B cell (primary cell): ENCODE data around the gene TCF23. TPM values are rescaled to one million over a fixed set of nuclear protein-coding genes. Genes with fewer than 3 reads are reported as not detected.

Experiments used
- ATAC-seq: fragments of 200-7000 bp; cut with Tn5 transposase; one replicate; pipeline ENCODE4 v1.10.0; 2021; ENCODE audit warnings: low read depth, mild to moderate bottlenecking, moderate number of reproducible peaks, moderate library complexity
- CTCF ChIA-PET: fragments of 350-600 bp; sonication (Branson Sonifier 250); formaldehyde crosslinking; loops from one replicate; lab custom pipeline; 2021; ENCODE audit warnings: antibody characterized with exemption, inconsistent platforms; lab: Charles Lee
- POLR2A ChIA-PET: fragments of 350-600 bp; sonication (Branson Sonifier 250); formaldehyde crosslinking; loops from one replicate; lab custom pipeline; 2021; ENCODE audit warnings: antibody characterized with exemption; lab: Charles Lee
- DNase-seq: peaks from one replicate; pipeline ENCODE4 v3.0.0; 2013
- H2AFZ ChIP-seq: 2 replicates; pipeline ENCODE4 v1.6.1; 2012; ENCODE audit warnings: mild to moderate bottlenecking, low read depth, low read length; ENCODE audit not compliant: insufficient read depth, poor library complexity, severe bottlenecking
- H3K27ac ChIP-seq, 2 donors: 1 replicate in 1 of 2; 2 replicates in 1 of 2; pipeline ENCODE4 v1.5.1; 2012 to 2013; ENCODE audit warnings: low read length in 2 of 2, mild to moderate bottlenecking in 2 of 2, moderate library complexity in 1 of 2
- H3K27me3 ChIP-seq, 4 experiments: fragments of 200-600 bp in 1 of 4; sonication (generic) in 1 of 4; replicated peaks in 1 of 4; 1 replicate in 2 of 4; 2 replicates in 2 of 4; pipeline versions ENCODE4 v1.6.1 to v1.7.0; 2013 to 2016; ENCODE audit warnings: low read length in 3 of 4, mild to moderate bottlenecking in 2 of 4, mixed read lengths in 1 of 4, moderate library complexity in 1 of 4; ENCODE audit not compliant: insufficient read depth in 4 of 4, control insufficient read depth in 3 of 4; ENCODE audit errors: control extremely low read depth in 1 of 4
- H3K36me3 ChIP-seq, 2 experiments: replicated peaks in 1 of 2; 1 replicate in 1 of 2; 2 replicates in 1 of 2; pipeline versions ENCODE4 v1.6.1 to v1.7.1; 2013; ENCODE audit warnings: low read length in 1 of 2; ENCODE audit not compliant: insufficient read depth in 2 of 2, control insufficient read depth in 1 of 2; ENCODE audit errors: control extremely low read depth in 1 of 2, extremely low read depth in 1 of 2
- H3K4me1 ChIP-seq, 2 donors: fragments of 200-600 bp in 1 of 2; sonication (generic) in 1 of 2; 1 replicate in 1 of 2; 2 replicates in 1 of 2; pipeline versions ENCODE4 v1.5.1 to v1.6.1; 2013 to 2017; ENCODE audit warnings: low read length in 2 of 2; ENCODE audit not compliant: control insufficient read depth in 2 of 2, insufficient read depth in 2 of 2
- H3K4me2 ChIP-seq: replicated peaks from 2 replicates; pipeline ENCODE3; 2012; ENCODE audit warnings: mild to moderate bottlenecking, low read depth, low read length; ENCODE audit not compliant: poor library complexity, severe bottlenecking
- H3K4me3 ChIP-seq, 5 experiments: fragments of 200-600 bp in 1 of 5; sonication (generic) in 1 of 5; 1 replicate in 3 of 5; 2 replicates in 2 of 5; pipeline versions ENCODE4 v1.5.1 to v1.7.0; 2011 to 2016; ENCODE audit warnings: low read length in 4 of 5, mild to moderate bottlenecking in 4 of 5, low read depth in 2 of 5, control low read depth in 1 of 5, moderate library complexity in 1 of 5; ENCODE audit not compliant: insufficient read depth in 1 of 5; ENCODE audit errors: control extremely low read depth in 1 of 5, extremely low read depth in 1 of 5
- H3K79me2 ChIP-seq: fragments of 200-600 bp; sonication (generic); one replicate; pipeline ENCODE4 v1.6.0; 2016; ENCODE audit warnings: low read length; ENCODE audit not compliant: control insufficient read depth, insufficient read depth
- H3K9ac ChIP-seq: fragments of 200-600 bp; sonication (generic); 2 replicates; pipeline ENCODE4 v1.6.1; 2017; ENCODE audit warnings: mild to moderate bottlenecking, low read length, moderate library complexity
- H3K9me3 ChIP-seq, 3 donors: one replicate each; pipeline versions ENCODE4 v1.6.1 to v1.7.1; 2013; ENCODE audit warnings: low read length in 2 of 3; ENCODE audit not compliant: control insufficient read depth in 2 of 3, insufficient read depth in 1 of 3; ENCODE audit errors: control extremely low read depth in 1 of 3
- H4K20me1 ChIP-seq: 2 replicates; pipeline ENCODE4 v1.6.0; 2012; ENCODE audit warnings: mild to moderate bottlenecking, low read length; ENCODE audit not compliant: insufficient read depth, control insufficient read depth, poor library complexity, severe bottlenecking
- H3K27ac Mint-ChIP-seq: one replicate; pipeline ENCODE4 v1.8.0; 2021; ENCODE audit warnings: mixed read lengths
- H3K27me3 Mint-ChIP-seq: one replicate; pipeline ENCODE4 v1.8.0; 2021; ENCODE audit warnings: mixed read lengths
- H3K4me1 Mint-ChIP-seq: one replicate; pipeline ENCODE4 v1.8.0; 2021; ENCODE audit warnings: mixed read lengths
- H3K4me3 Mint-ChIP-seq: one replicate; pipeline ENCODE4 v1.8.0; 2021; ENCODE audit warnings: mixed read lengths
- H3K9me3 Mint-ChIP-seq: one replicate; pipeline ENCODE4 v1.8.0; 2022; ENCODE audit warnings: mixed read lengths; ENCODE audit not compliant: insufficient read depth
- CTCF ChIP-seq: fragments of 200-600 bp; IDR thresholded peaks from one replicate; pipeline ENCODE4 v1.8.0; 2022; ENCODE audit warnings: antibody characterized with exemption, mild to moderate bottlenecking
- EZH2 ChIP-seq: IDR thresholded peaks from 2 replicates; pipeline ENCODE4 v1.6.1; 2012; ENCODE audit warnings: borderline replicate concordance, low read depth, mild to moderate bottlenecking, moderate library complexity, low read length; ENCODE audit not compliant: insufficient read depth, poor library complexity, severe bottlenecking
- WGBS: methylation state at CpG from one replicate; pipeline ENCODE4 v1.1.5; 2013; ENCODE audit warnings: missing lambda C conversion rate; ENCODE audit not compliant: insufficient coverage; 5-methylcytosine and 5-hydroxymethylcytosine counted together
- intact Hi-C: fragments of 100-400 bp; cut with micrococcal nuclease; formaldehyde crosslinking; loops from one replicate; pipeline ENCODE4 v1.10.0; 2022
- polyA plus RNA-seq: library from polyadenylated mRNA; depleted of rRNA; stranded (reverse); fragments of >200 nt; gene quantifications from 2 replicates; pipeline ENCODE4 v1.2.3, GENCODE V29; 2012
- total RNA-seq, 2 donors: library from RNA; stranded (reverse); fragments of 120-200 nt in 1 of 2; gene quantifications; 1 replicate in 1 of 2; 2 replicates in 1 of 2; pipeline versions ENCODE4 v1.2.3 to v1.2.4, GENCODE V29; 2013 to 2022

TCF23 gene
- total and polyA plus RNA-seq, 2 donors (not counting 1 experiment from before 2014, with no cell fraction given), result 0.10 TPM; not detected in 1

- H3K9me3 Mint-ChIP-seq, result no peaks in the 10 kb centered on the region
- H3K27ac Mint-ChIP-seq, result no peak overlapping the region
- no peak overlapping the region for H3K4me2 ChIP-seq
- H3K9ac ChIP-seq, result no peak overlapping the region
- no peaks in the 10 kb centered on the region for H3K4me1 ChIP-seq
- ChIA-PET CTCF (no interaction called here), POLR2A (no interaction called here)
- peaks cover 10% of the 10 kb centered on the region for H3K27me3 Mint-ChIP-seq
- 90% methylated on average over 9 of the region's 9 CpGs for WGBS
- H3K4me3 ChIP-seq, result no peak overlapping the region
- no peak overlapping the region for H3K27ac ChIP-seq
- TF ChIP-seq CTCF, result no peak
- no peak for TF ChIP-seq EZH2
- H3K79me2 ChIP-seq, result no peaks in the 10 kb centered on the region
- ATAC-seq (no peak), DNase-seq (no peak)
- no peaks in the 10 kb centered on the region for H3K4me1 Mint-ChIP-seq
- no peaks in the 10 kb centered on the region for H4K20me1 ChIP-seq
- no peaks in the 10 kb centered on the region for H3K9me3 ChIP-seq
- H3K36me3 ChIP-seq, result no peaks in the 10 kb centered on the region
- peaks cover 0 to 7% (median 0%) of the 10 kb centered on the region in 4 experiments for H3K27me3 ChIP-seq
- intact Hi-C loops, result no loop called here
- no peak overlapping the region for H2AFZ ChIP-seq
- H3K4me3 Mint-ChIP-seq, result no peak overlapping the region
Observed at GRCh38 chr2:27155069-27155520, 6.3 kb downstream of the TCF23 start.

DNA sequence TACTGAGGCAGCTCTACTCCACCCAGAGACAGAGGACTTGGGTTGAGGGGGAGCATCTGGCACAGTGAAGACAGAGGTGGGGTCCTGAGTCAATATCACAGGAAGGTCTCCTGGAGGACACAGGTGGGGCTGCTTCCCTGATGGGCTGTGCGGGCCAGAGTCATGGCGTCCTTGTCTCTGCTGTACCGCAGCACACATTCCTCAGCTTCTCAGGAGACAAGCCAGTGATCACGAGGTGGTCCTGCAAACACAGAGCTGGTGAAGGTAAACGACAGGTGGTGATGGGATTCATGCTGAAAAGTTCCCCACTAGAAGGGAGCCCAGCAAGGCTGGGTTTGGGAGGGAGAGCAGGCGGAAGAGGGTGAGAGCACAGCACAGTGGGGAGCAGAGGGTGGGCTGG, 9.7 kb downstream of the TCF23 start:
- CTCF ChIA-PET, result interaction anchor here (0.7 to 1.2 kb wide), 2 partner anchors 12 to 163 kb away, joined by 3 to 5 read pairs; no protein-coding TSS in a partner anchor
- peaks cover 1 to 3% of the 10 kb centered on the region in 2 donors for H3K4me1 ChIP-seq
- intact Hi-C loops, result no loop called here
- H3K27ac ChIP-seq, result no peak overlapping the region
- POLR2A ChIA-PET, result no interaction called here
- peaks cover 0 to 4% (median 0%) of the 10 kb centered on the region in 4 experiments for H3K27me3 ChIP-seq
- DNase-seq (no peak), ATAC-seq (no peak)
- H3K4me2 ChIP-seq, result no peak overlapping the region
- H3K79me2 ChIP-seq, result no peaks in the 10 kb centered on the region
- Mint-ChIP-seq H3K4me3 (no peak overlapping the region), H3K27me3 (peaks cover 3% of the 10 kb centered on the region), H3K27ac (peak overlapping the region; percentile 3), H3K9me3 (no peaks in the 10 kb centered on the region), H3K4me1 (peaks cover 3% of the 10 kb centered on the region)
- H3K9ac ChIP-seq, result no peak overlapping the region
- no peak overlapping the region for H2AFZ ChIP-seq
- no peaks in the 10 kb centered on the region for H3K9me3 ChIP-seq
- no peak overlapping the region for H3K4me3 ChIP-seq
- TF ChIP-seq EZH2 (no peak), CTCF (no peak)
- 91% methylated on average over 5 of the region's 6 CpGs for WGBS
- H3K36me3 ChIP-seq, result no peaks in the 10 kb centered on the region
- H4K20me1 ChIP-seq, result no peaks in the 10 kb centered on the region
